Uterus (tissue), 4 donors: ENCODE data around the gene S100A7A. TPM values are rescaled to one million over a fixed set of nuclear protein-coding genes. Genes with fewer than 3 reads are reported as not detected.

Source experiments
- DNase-seq, 2 donors: peaks; one replicate each; pipeline ENCODE4 v3.0.0-alpha.2; 2019 to 2020
- H3K27ac ChIP-seq, 2 donors: fragments of 200-600 bp; sonication (generic); 1 replicate in 1 of 2; 2 replicates in 1 of 2; pipeline ENCODE4 v1.5.1; 2016 to 2018
- H3K27me3 ChIP-seq, 2 donors: fragments of 200-600 bp; sonication (generic); one replicate each; pipeline ENCODE4 v1.5.1; 2018 to 2019; ENCODE audit warnings: control low read depth in 1 of 2
- H3K36me3 ChIP-seq, 2 donors: fragments of 200-600 bp; sonication (generic); one replicate each; pipeline ENCODE4 v1.5.1; 2019; ENCODE audit warnings: control low read depth in 1 of 2
- H3K4me1 ChIP-seq, 2 donors: fragments of 200-600 bp; sonication (generic); one replicate each; pipeline ENCODE4 v1.5.1; 2018 to 2019; ENCODE audit warnings: control low read depth in 1 of 2
- H3K4me3 ChIP-seq, 2 donors: fragments of 200-600 bp; sonication (generic); 1 replicate in 1 of 2; 2 replicates in 1 of 2; pipeline ENCODE4 v1.5.1; 2018 to 2019; ENCODE audit warnings: mild to moderate bottlenecking in 1 of 2
- H3K9me3 ChIP-seq, 2 donors: fragments of 200-600 bp; sonication (generic); one replicate each; pipeline ENCODE4 v1.5.1; 2019; ENCODE audit warnings: control low read depth in 1 of 2
- POLR2A ChIP-seq, 2 donors: fragments of 450-650 bp; IDR thresholded peaks; one replicate each; pipeline ENCODE4 v1.6.1; 2016; ENCODE audit warnings: antibody characterized with exemption in 2 of 2, mild to moderate bottlenecking in 1 of 2, moderate library complexity in 1 of 2
- intact Hi-C: fragments of 100-400 bp; cut with DNase I; formaldehyde crosslinking; loops from one replicate; pipeline ENCODE4 v1.15.1; 2023; ENCODE audit warnings: low total_unique reads
- total RNA-seq, 4 donors: library from RNA; depleted of rRNA in 3 of 4; stranded (reverse); fragments of >200 nt in 3 of 4; gene quantifications; one replicate each; pipeline versions ENCODE4 v1.1.0 to v1.2.4, GENCODE V29; 2014 to 2023
- TF ChIP-seq, protein P1 (sequence below), 4 experiments: fragments of 200-600 bp in 2 of 4; fragments of 450-650 bp in 2 of 4; sonication (generic) in 2 of 4; IDR thresholded peaks; one replicate each; pipeline ENCODE4 v1.5.1; 2016 to 2019; ENCODE audit warnings: antibody characterized with exemption in 4 of 4, mild to moderate bottlenecking in 2 of 4, moderate library complexity in 1 of 4
- donor health status: DM: yes; HTN: yes; CAD: no.

S100A7A gene
- total RNA-seq, 4 donors from 2014 or later: not detected

DNA sequence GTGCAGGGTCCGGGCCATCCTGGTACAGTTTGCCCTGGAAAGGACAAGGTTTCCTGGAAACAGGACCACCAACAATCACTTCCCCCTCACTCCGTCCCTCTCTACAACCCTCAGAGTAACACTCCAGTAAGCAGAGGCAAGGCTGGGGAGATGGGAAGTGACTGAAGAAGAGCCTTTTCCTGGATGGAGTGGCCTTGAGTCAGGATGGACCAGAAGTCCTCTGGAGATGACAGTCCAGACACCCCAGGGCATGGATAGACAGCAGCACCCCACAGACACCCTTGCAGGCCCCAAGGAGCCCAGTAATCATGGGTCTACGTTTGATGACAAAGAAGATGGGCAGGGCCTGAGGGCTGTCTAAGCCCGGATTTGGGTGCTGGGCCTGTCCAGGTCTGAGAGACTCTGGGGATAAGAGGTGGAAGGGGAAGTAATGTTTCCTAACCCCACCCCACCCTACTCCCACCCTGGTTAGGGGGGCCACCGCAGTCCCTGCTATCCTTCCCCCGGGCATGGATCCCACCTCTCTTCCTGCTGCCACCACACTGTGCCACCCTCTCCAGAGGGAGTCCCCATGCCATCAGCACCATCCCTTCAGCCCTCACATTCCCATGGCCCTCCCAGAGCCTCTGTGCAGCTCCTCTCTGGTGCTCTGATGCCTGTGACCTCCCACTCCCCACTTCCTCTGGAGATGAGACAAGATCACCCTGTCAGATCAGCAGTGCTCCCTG, 18.2 kb upstream of the S100A7A start:
- Histone ChIP-seq H3K4me1 (no peaks in the 10 kb centered on the region), H3K27ac (no peak overlapping the region), H3K4me3 (no peak overlapping the region), H3K27me3 (no peaks in the 10 kb centered on the region), H3K36me3 (no peaks in the 10 kb centered on the region), H3K9me3 (no peaks in the 10 kb centered on the region)
- DNase-seq: no peak
- TF ChIP-seq, protein P1, sequence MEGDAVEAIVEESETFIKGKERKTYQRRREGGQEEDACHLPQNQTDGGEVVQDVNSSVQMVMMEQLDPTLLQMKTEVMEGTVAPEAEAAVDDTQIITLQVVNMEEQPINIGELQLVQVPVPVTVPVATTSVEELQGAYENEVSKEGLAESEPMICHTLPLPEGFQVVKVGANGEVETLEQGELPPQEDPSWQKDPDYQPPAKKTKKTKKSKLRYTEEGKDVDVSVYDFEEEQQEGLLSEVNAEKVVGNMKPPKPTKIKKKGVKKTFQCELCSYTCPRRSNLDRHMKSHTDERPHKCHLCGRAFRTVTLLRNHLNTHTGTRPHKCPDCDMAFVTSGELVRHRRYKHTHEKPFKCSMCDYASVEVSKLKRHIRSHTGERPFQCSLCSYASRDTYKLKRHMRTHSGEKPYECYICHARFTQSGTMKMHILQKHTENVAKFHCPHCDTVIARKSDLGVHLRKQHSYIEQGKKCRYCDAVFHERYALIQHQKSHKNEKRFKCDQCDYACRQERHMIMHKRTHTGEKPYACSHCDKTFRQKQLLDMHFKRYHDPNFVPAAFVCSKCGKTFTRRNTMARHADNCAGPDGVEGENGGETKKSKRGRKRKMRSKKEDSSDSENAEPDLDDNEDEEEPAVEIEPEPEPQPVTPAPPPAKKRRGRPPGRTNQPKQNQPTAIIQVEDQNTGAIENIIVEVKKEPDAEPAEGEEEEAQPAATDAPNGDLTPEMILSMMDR (IDR thresholded peaks at IDR 0.05): no peak
- TF ChIP-seq POLR2A (IDR thresholded peaks at IDR 0.05): no peak
- intact Hi-C loops: no loop called here

DNA sequence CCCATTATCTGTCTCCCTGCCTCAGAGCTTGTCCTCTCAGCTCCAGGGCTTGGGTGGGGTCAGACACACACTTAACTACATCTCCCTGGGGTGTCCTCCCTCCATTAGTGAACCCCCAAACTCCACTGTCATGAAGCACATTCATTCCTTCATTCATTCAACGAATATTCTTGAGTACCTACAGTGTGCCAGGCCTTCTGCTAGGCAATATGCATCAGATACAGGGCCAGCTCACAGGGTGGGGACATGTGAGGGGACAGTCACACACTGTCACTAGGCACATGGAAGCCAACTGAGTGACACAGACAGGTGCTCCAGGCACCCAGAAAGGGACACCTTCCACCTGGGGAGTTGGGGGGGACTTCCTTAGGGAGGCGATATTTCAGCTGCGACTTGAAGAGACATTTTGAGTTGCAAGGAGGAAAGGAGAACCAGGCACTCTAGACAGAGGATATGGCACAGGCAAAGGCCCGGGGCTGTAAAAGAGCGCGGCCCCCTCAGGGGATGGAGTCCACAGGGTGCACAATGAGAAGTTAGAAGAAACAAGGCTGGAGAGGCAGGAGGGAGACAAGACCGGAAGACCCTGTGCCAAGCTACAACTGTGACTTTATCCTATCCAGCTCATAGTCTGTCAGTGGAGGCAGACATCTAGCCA, 16.8 kb upstream of the S100A7A start:
- Histone ChIP-seq H3K9me3 (no peaks in the 10 kb centered on the region), H3K27ac (no peak overlapping the region), H3K4me1 (no peaks in the 10 kb centered on the region), H3K4me3 (no peak overlapping the region), H3K36me3 (no peaks in the 10 kb centered on the region), H3K27me3 (no peaks in the 10 kb centered on the region)
- DNase-seq: no peak
- intact Hi-C loops: no loop called here
- TF ChIP-seq, protein P1 (IDR thresholded peaks at IDR 0.05): no peak
- no peak for TF ChIP-seq POLR2A (IDR thresholded peaks at IDR 0.05)

DNA sequence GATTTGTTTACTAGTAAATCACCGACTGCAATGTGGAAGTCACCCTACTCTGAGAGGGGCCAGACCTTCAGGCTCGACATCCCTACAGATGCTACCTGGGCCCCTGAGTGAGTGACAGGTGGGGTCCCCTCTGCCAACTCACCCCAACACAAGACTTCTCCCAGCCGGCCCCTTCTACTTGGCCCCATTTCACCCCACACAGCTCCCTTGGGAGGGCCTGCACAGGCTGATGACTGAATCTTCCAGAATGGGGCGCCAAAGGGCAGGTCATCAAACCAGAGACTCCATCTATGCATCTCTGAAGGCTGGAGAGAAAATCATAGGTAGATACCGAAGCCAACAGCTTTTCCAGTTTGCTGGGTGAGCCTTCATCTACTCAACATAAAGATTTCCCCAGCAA, 16.1 kb upstream of the S100A7A start:
- no peak overlapping the region for H3K27ac ChIP-seq
- H3K27me3 ChIP-seq: no peaks in the 10 kb centered on the region
- no peak for TF ChIP-seq POLR2A (IDR thresholded peaks at IDR 0.05)
- TF ChIP-seq, protein P1 (IDR thresholded peaks at IDR 0.05): no peak
- no peaks in the 10 kb centered on the region for H3K4me1 ChIP-seq
- no peaks in the 10 kb centered on the region for H3K36me3 ChIP-seq
- no peaks in the 10 kb centered on the region for H3K9me3 ChIP-seq
- intact Hi-C loops: no loop called here
- no peak for DNase-seq
- H3K4me3 ChIP-seq: no peak overlapping the region

DNA sequence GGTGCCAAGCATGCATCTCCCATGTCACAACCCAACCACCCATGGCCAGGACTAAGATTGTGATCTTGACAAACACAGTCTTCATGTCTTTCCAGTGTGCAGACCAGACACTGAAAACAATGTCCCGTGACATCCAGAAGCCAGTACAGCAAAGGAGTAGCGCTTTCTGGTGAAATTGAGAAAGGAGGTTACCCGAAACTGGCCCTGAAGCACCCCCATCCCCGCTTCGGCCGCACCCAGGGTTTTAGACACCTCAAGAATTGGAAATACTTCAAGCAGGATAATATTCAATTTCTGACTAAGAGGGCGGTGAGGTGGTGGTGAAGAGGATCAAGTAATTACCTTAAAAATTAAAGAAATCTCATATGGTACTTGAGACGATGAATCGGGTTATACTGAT, 14.9 kb upstream of the S100A7A start:
- H3K9me3 ChIP-seq: no peaks in the 10 kb centered on the region
- H3K4me3 ChIP-seq: no peak overlapping the region
- H3K27me3 ChIP-seq: no peaks in the 10 kb centered on the region
- intact Hi-C loops: no loop called here
- no peak for DNase-seq
- no peaks in the 10 kb centered on the region for H3K4me1 ChIP-seq
- H3K27ac ChIP-seq: no peak overlapping the region
- H3K36me3 ChIP-seq: no peaks in the 10 kb centered on the region
- TF ChIP-seq POLR2A (IDR thresholded peaks at IDR 0.05): no peak
- TF ChIP-seq, protein P1 (IDR thresholded peaks at IDR 0.05): no peak

DNA sequence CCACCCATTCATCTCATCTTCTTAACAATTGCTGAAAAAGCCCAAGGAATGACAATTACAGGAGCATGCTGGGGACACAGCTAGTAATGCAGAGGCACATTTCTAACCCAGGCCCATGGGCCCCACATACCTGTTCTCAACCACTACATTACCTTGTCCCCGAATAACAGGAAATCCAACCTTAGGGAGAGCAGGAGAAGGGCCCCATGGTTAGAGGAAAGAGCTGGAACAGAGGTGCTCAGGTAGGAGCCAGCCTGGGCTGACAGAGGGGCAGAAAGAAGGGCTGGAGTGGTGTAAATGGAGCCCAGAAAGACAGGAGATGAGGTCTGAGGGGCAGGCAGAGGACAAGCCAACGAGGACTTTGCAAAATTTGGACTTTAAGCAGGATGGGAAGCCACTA, 14.1 kb upstream of the S100A7A start:
- DNase-seq: no peak
- Histone ChIP-seq H3K27ac (no peak overlapping the region), H3K4me1 (no peaks in the 10 kb centered on the region), H3K4me3 (no peak overlapping the region), H3K27me3 (no peaks in the 10 kb centered on the region), H3K9me3 (no peaks in the 10 kb centered on the region), H3K36me3 (no peaks in the 10 kb centered on the region)
- intact Hi-C loops: no loop called here
- TF ChIP-seq, protein P1 (IDR thresholded peaks at IDR 0.05): no peak
- TF ChIP-seq POLR2A (IDR thresholded peaks at IDR 0.05): no peak
